ENCODE measurements around the gene MVK. TPM values are rescaled to one million over a fixed set of nuclear protein-coding genes. Genes with fewer than 3 reads are reported as not detected.

Gene MVK
- total and polyA plus RNA-seq, 5 donors: 5.8 to 10.2 (median 7.4) TPM

- 79% methylated on average over 19 of the region's 19 CpGs for WGBS
- Histone ChIP-seq H3K27me3 (ENCODE audit: control insufficient read depth, insufficient read depth) (no peaks in the 10 kb centered on the region), H3K27ac (ENCODE audit: low read length) (no peak overlapping the region), H3K9me3 (ENCODE audit: control insufficient read depth, low read length) (no peaks in the 10 kb centered on the region), H3K4me1 (ENCODE audit: control insufficient read depth, insufficient read depth, low read length) (no peaks in the 10 kb centered on the region), H3K4me3 (ENCODE audit: low read length) (no peak overlapping the region)
- ATAC-seq (peak; percentile 18 to 47), DNase-seq (peak in 2 of 3 donors; percentile 66 to 71)
- intact Hi-C loops (cut with DNase I): no loop called here
Observed at GRCh38 chr12:109592195-109592904, 18.8 kb downstream of the MVK start.

DNA sequence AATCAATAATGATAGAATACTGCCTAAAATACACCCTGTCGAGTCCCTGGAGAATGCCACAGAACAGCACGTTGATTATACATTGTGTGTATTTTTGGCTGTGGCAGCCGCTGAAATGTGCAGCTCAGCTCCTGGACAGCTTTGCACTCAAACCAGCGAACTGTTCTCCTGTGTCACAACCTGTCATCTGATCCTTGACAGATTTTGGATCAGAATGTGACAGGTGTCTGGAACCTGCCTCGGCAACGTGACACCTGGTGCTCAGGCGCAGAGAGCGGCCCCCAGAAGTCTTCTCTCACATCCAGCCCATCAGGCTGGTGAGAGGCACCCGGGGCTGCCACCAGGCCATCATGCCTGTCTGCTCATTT lies 19.3 kb downstream of the MVK start:
- Histone ChIP-seq H3K4me1 (ENCODE audit: control insufficient read depth, insufficient read depth, low read length) (peaks cover under 1% of the 10 kb centered on the region), H3K27ac (ENCODE audit: low read length) (no peak overlapping the region), H3K4me3 (ENCODE audit: low read length) (no peak overlapping the region), H3K9me3 (ENCODE audit: control insufficient read depth, low read length) (no peaks in the 10 kb centered on the region), H3K27me3 (ENCODE audit: control insufficient read depth, insufficient read depth) (no peaks in the 10 kb centered on the region)
- WGBS: 66% methylated on average over 9 of the region's 9 CpGs
- DNase-seq (no peak), ATAC-seq (no peak)
- intact Hi-C loops (cut with DNase I): no loop called here

DNA sequence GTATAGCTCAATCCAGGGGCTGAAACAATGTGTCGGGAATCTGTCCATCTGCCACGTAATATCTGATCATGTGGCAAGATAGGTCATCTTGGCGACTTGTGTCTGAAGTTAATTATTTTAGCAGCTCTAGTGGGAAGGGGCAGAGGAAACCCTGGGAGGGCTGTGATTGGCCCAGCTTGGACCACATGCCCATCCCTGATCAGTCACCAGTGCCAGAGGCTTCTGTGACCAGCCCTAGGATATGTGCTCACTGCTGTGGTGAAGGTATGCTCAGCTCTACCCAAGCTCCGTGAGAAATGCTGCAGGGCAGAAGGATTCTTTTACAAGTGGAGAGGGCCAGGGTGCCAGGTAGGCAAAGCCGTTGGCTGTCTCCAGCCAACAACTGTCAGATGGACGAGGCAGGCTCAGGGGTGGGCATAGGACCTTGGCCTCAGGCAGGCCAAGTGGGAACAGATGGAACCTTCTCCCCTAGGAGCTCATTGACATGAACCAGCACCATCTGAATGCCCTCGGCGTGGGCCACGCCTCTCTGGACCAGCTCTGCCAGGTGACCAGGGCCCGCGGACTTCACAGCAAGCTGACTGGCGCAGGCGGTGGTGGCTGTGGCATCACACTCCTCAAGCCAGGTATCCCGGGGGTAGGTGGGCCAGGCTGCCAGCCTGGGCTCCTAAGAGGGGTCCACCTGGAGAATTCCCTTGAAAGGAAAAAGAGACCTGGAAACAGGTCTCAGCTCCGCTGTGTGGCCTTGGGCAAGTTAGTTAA lies 21.1 kb downstream of the MVK start:
- H3K9me3 ChIP-seq (ENCODE audit: control insufficient read depth, low read length): no peaks in the 10 kb centered on the region
- H3K4me3 ChIP-seq (ENCODE audit: low read length): no peak overlapping the region
- ATAC-seq (no peak), DNase-seq (no peak)
- WGBS: 87% methylated on average over 15 of the region's 15 CpGs
- H3K27me3 ChIP-seq (ENCODE audit: control insufficient read depth, insufficient read depth): no peaks in the 10 kb centered on the region
- no peak overlapping the region for H3K27ac ChIP-seq (ENCODE audit: low read length)
- intact Hi-C loops (cut with DNase I): loop anchor here in 1 of 4 donors (5.0 kb wide), 1 partner anchor 178 kb away; no protein-coding TSS in a partner anchor
- H3K4me1 ChIP-seq (ENCODE audit: control insufficient read depth, insufficient read depth, low read length): peaks cover 2% of the 10 kb centered on the region

DNA sequence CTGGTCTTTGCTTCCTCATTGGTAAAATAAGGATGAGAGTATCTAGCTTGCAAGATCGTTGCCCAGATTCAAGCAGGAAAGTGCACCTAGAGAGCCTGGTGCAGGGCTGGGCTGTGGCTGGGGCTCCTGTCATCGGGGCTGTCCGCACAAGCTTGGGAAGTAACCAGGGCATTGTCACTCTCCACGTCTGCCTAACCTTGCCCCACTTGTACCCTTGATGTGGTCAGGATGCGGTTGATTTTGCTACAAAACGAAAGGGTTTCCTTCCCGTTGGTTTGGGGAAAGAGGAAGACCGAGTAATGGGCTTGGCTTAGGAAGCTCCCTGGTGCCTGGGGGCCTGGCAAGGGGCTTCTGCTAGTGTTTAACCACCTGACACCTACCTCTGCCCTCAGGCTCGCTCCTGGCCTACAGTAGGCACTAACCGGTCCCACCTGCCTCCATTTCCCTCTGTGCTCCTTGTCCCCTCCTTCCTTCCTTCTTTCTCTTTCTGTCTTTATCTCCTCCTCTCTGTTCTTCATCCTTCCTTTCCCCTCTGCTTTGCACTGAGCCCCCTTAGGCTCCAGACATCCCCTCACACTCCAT lies 21.8 kb downstream of the MVK start:
- Histone ChIP-seq H3K9me3 (ENCODE audit: control insufficient read depth, low read length) (no peaks in the 10 kb centered on the region), H3K4me3 (ENCODE audit: low read length) (no peak overlapping the region), H3K27me3 (ENCODE audit: control insufficient read depth, insufficient read depth) (no peaks in the 10 kb centered on the region), H3K4me1 (ENCODE audit: control insufficient read depth, insufficient read depth, low read length) (peaks cover 2% of the 10 kb centered on the region), H3K27ac (ENCODE audit: low read length) (no peak overlapping the region)
- DNase-seq: peak in 1 of 3 donors; percentile 18
- 78% methylated on average over 10 of the region's 10 CpGs for WGBS
- intact Hi-C loops (cut with DNase I): loop anchor here in 1 of 4 donors (5.0 kb wide), 1 partner anchor 177 kb away; no protein-coding TSS in a partner anchor
- ATAC-seq: no peak

GRCh38 chr12:109596418-109597244 lies 23.0 kb downstream of the MVK start:
- intact Hi-C loops (cut with DNase I): loop anchor here in 3 of 4 donors (2.0 to 5.0 kb wide), 3 partner anchors 176 to 180 kb away; no protein-coding TSS in a partner anchor
- peak in 1 of 3 donors; percentile 30 for DNase-seq
- 89% methylated on average over 24 of the region's 24 CpGs for WGBS
- Histone ChIP-seq H3K27me3 (ENCODE audit: control insufficient read depth, insufficient read depth) (no peaks in the 10 kb centered on the region), H3K27ac (ENCODE audit: low read length) (no peak overlapping the region), H3K9me3 (ENCODE audit: control insufficient read depth, low read length) (no peaks in the 10 kb centered on the region), H3K4me1 (ENCODE audit: control insufficient read depth, insufficient read depth, low read length) (peaks cover 2% of the 10 kb centered on the region), H3K4me3 (ENCODE audit: low read length) (no peak overlapping the region)
- no peak for ATAC-seq

- DNase-seq: no peak
Observed at GRCh38 chr12:109597414-109597794, 23.8 kb downstream of the MVK start.

GRCh38 chr12:109597795-109598427 lies 24.3 kb downstream of the MVK start:
- ATAC-seq (peak; percentile 91 to 93), DNase-seq (peak; percentile 89 to 96 (median 95))
- Histone ChIP-seq H3K27me3 (ENCODE audit: control insufficient read depth, insufficient read depth) (no peaks in the 10 kb centered on the region), H3K4me1 (ENCODE audit: control insufficient read depth, insufficient read depth, low read length) (peaks cover 2% of the 10 kb centered on the region), H3K9me3 (ENCODE audit: control insufficient read depth, low read length) (no peaks in the 10 kb centered on the region), H3K27ac (ENCODE audit: low read length) (no peak overlapping the region), H3K4me3 (ENCODE audit: low read length) (no peak overlapping the region)
- 40% methylated on average over 27 of the region's 27 CpGs for WGBS
- intact Hi-C loops (cut with DNase I): loop anchor here (2.0 to 5.0 kb wide), 3 partner anchors 174 to 179 kb away; no protein-coding TSS in a partner anchor

More at GRCh38 chr12:109597414-109597794, 23.8 kb downstream of the MVK start:
- 43% methylated on average over 11 of the region's 11 CpGs for WGBS
- Histone ChIP-seq H3K4me1 (ENCODE audit: control insufficient read depth, insufficient read depth, low read length) (peaks cover 2% of the 10 kb centered on the region), H3K27me3 (ENCODE audit: control insufficient read depth, insufficient read depth) (no peaks in the 10 kb centered on the region), H3K27ac (ENCODE audit: low read length) (no peak overlapping the region), H3K4me3 (ENCODE audit: low read length) (no peak overlapping the region), H3K9me3 (ENCODE audit: control insufficient read depth, low read length) (no peaks in the 10 kb centered on the region)
- intact Hi-C loops (cut with DNase I): loop anchor here in 3 of 4 donors (2.0 to 5.0 kb wide), 3 partner anchors 175 to 179 kb away; no protein-coding TSS in a partner anchor
- no peak for ATAC-seq

DNA sequence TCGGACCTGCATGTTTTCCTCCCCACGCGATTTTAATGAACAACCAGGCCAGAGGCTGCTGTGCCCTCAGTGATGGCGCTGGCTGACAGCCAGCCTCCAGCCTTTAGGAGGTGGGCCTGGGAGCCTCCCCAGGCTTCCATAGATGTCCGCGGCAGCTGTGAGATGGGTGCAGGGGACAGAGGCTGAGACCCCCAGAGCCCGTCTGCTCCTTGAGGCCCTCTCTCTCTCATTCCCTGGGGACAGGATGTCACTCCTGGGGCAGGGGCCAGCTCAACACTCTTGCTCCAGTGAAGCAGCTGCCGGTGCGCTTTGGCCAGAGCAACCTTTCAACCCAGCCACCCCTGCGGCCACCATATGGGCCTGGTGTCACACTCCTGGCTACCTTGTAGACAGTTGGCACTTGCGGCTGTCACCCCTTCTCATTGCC lies 24.8 kb downstream of the MVK start:
- Histone ChIP-seq H3K27ac (ENCODE audit: low read length) (no peak overlapping the region), H3K4me3 (ENCODE audit: low read length) (no peak overlapping the region), H3K9me3 (ENCODE audit: control insufficient read depth, low read length) (no peaks in the 10 kb centered on the region), H3K27me3 (ENCODE audit: control insufficient read depth, insufficient read depth) (no peaks in the 10 kb centered on the region), H3K4me1 (ENCODE audit: control insufficient read depth, insufficient read depth, low read length) (peaks cover 2% of the 10 kb centered on the region)
- WGBS: 64% methylated on average over 11 of the region's 11 CpGs
- ATAC-seq (no peak), DNase-seq (peak in 1 of 3 donors; percentile 59)
- intact Hi-C loops (cut with DNase I): loop anchor here in 2 of 4 donors (2.0 to 5.0 kb wide), 2 partner anchors 174 to 176 kb away; no protein-coding TSS in a partner anchor

GRCh38 chr12:109599087-109599486 lies 25.5 kb downstream of the MVK start:
- 85% methylated on average over 7 of the region's 7 CpGs for WGBS
- no peak overlapping the region for H3K27ac ChIP-seq (ENCODE audit: low read length)
- intact Hi-C loops (cut with DNase I): loop anchor here in 2 of 4 donors (2.0 to 5.0 kb wide), 2 partner anchors 173 to 176 kb away; no protein-coding TSS in a partner anchor
- H3K4me3 ChIP-seq (ENCODE audit: low read length): no peak overlapping the region
- no peak for ATAC-seq
- no peaks in the 10 kb centered on the region for H3K9me3 ChIP-seq (ENCODE audit: control insufficient read depth, low read length)
- H3K27me3 ChIP-seq (ENCODE audit: control insufficient read depth, insufficient read depth): no peaks in the 10 kb centered on the region
- H3K4me1 ChIP-seq (ENCODE audit: control insufficient read depth, insufficient read depth, low read length): peaks cover 2% of the 10 kb centered on the region
- DNase-seq: peak in 1 of 3 donors; percentile 24

- H3K4me1 ChIP-seq (ENCODE audit: control insufficient read depth, insufficient read depth, low read length): peaks cover 2% of the 10 kb centered on the region
- intact Hi-C loops (cut with DNase I): loop anchor here in 1 of 4 donors (10.0 kb wide), 1 partner anchor 114 kb away; the partner anchor contains the start of gene FAM222A
- DNase-seq (peak in 1 of 3 donors; percentile 0), ATAC-seq (no peak)
- no peaks in the 10 kb centered on the region for H3K9me3 ChIP-seq (ENCODE audit: control insufficient read depth, low read length)
- no peak overlapping the region for H3K27ac ChIP-seq (ENCODE audit: low read length)
- H3K27me3 ChIP-seq (ENCODE audit: control insufficient read depth, insufficient read depth): no peaks in the 10 kb centered on the region
- H3K4me3 ChIP-seq (ENCODE audit: low read length): no peak overlapping the region
- 92% methylated on average over 2 of the region's 2 CpGs for WGBS
Observed at GRCh38 chr12:109600481-109600880, 26.9 kb downstream of the MVK start.
